ENCODE measurements around the gene OS9. TPM values are rescaled to one million over a fixed set of nuclear protein-coding genes. Genes with fewer than 3 reads are reported as not detected.
A peak's percentile ranks its signal among the peaks of the same experiment; 100 is the strongest.

The OS9 gene
- total and polyA plus RNA-seq, 4 experiments from 2014 or later: 56.6 to 195 (median 131) TPM

DNA sequence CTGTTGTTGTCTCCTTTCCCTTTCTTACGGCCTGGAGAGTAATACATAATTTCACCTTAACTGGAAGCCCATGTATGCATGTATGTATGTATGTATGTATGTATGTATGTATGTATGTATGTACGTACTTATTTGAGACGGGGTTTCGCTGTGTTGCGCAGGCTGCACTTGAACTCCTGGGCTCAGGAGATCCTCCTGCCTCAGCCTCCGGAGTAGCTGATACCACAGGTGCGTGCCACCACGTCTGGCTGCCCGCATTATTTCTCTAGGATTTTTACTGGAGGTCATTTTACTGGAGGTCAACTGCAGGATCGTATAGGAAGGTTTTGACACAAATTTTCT is 644 bp upstream of the OS9 start:
- H3K4me3 Mint-ChIP-seq: no peak overlapping the region

DNA sequence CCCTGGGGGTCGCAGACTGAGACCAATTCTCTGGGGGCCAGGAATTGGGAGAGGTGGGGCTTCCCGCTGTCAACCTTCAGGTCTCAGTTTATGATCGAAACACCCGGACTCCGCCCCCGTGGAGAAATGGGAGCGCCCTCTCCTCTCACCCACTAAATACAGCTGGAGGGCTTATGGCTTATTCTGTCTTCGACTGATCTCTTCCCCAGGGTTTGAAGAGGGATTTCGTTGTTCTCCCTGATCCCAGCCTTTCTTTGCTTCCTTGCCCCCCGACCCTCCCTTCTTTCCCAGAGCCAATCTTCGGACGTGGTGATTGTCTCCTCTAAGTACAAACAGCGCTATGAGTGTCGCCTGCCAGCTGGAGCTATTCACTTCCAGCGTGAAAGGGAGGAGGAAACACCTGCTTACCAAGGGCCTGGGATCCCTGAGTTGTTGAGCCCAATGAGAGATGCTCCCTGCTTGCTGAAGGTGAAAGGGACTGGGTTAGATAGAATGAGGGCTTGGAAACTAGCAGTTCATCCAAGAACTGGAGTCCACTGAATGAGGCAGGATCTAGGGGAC is 607 bp downstream of the OS9 start:
- H3K9me3 ChIP-seq (ENCODE audit: control insufficient read depth in 1 of 2, low read length in 2 of 2): no peaks in the 10 kb centered on the region
- Mint-ChIP-seq H3K27me3 (peaks cover 0 to 2% of the 10 kb centered on the region in 2 donors), H3K4me3 (no peak overlapping the region), H3K4me1 (peaks cover 0 to 25% (median 9%) of the 10 kb centered on the region in 4 donors), H3K9me3 (no peaks in the 10 kb centered on the region), H3K27ac (no peak overlapping the region), H3K36me3 (peaks cover 37 to 38% of the 10 kb centered on the region in 2 donors)
- H3K4me3 ChIP-seq (ENCODE audit: low read length in 2 of 2): peak overlapping the region; percentile 75 to 82
- ChIA-PET POLR2A (ENCODE audit: partially characterized antibody) (interaction anchor here (0.8 to 2.8 kb wide), 13 partner anchors 9 to 235 kb away, joined by 3 to 22 read pairs (median 4); partner anchors contain the start of genes ARHGAP9 and GLI1), CTCF (ENCODE audit: partially characterized antibody) (interaction anchor here (1.1 to 2.8 kb wide), 3 partner anchors 47 to 111 kb away, joined by 4 to 15 read pairs (median 13); partner anchors contain the start of gene CDK4)
- peaks cover 26% of the 10 kb centered on the region for H3K4me1 ChIP-seq (ENCODE audit: insufficient read depth, low read length)
- peak in 3 of 5 donors; percentile 4 to 53 (median 6) for DNase-seq
- no peaks in the 10 kb centered on the region for H3K27me3 ChIP-seq (ENCODE audit: insufficient read depth, low read length)
- H3K36me3 ChIP-seq (ENCODE audit: insufficient read depth, low read length): peaks cover 33% of the 10 kb centered on the region
- intact Hi-C loops (cut with micrococcal nuclease): loop anchor here (5.0 to 10.0 kb wide), 3 partner anchors 207 to 243 kb away; partner anchors contain the start of genes GLI1, INHBE and MARS1
- H3K27ac ChIP-seq (ENCODE audit: low read depth, low read length): peak overlapping the region; percentile 79

More for the DNA sequence above, 644 bp upstream of the OS9 start:
- Histone ChIP-seq H3K27ac (ENCODE audit: low read depth, low read length) (peak overlapping the region; percentile 35), H3K4me3 (ENCODE audit: low read length in 2 of 2) (no peak overlapping the region), H3K4me1 (ENCODE audit: insufficient read depth, low read length) (peaks cover 26% of the 10 kb centered on the region), H3K27me3 (ENCODE audit: insufficient read depth, low read length) (no peaks in the 10 kb centered on the region), H3K36me3 (ENCODE audit: insufficient read depth, low read length) (peaks cover 28% of the 10 kb centered on the region), H3K9me3 (ENCODE audit: control insufficient read depth in 1 of 2, low read length in 2 of 2) (no peaks in the 10 kb centered on the region)
- DNase-seq: no peak
- intact Hi-C loops (cut with micrococcal nuclease): loop anchor here (1.0 to 10.0 kb wide), 7 partner anchors 48 to 244 kb away; partner anchors contain the start of genes B4GALNT1, GLI1, INHBE and MARS1
- peaks cover 0 to 15% (median under 1%) of the 10 kb centered on the region in 4 donors for H3K4me1 Mint-ChIP-seq
- no peak overlapping the region for H3K27ac Mint-ChIP-seq
- H3K27me3 Mint-ChIP-seq: peaks cover 8 to 10% of the 10 kb centered on the region in 2 donors
- ChIA-PET CTCF (ENCODE audit: partially characterized antibody) (interaction anchor here (0.8 to 2.8 kb wide), 8 partner anchors 12 to 234 kb away, joined by 3 to 15 read pairs (median 4); partner anchors contain the start of gene TSPAN31), POLR2A (ENCODE audit: partially characterized antibody) (interaction anchor here (0.6 to 2.8 kb wide), 11 partner anchors 10 to 581 kb away, joined by 3 to 22 read pairs (median 4); partner anchors contain the start of genes ARHGAP9, ATP23 and GLI1)
- peaks cover 24 to 27% of the 10 kb centered on the region in 2 donors for H3K36me3 Mint-ChIP-seq
- no peaks in the 10 kb centered on the region for H3K9me3 Mint-ChIP-seq

DNA sequence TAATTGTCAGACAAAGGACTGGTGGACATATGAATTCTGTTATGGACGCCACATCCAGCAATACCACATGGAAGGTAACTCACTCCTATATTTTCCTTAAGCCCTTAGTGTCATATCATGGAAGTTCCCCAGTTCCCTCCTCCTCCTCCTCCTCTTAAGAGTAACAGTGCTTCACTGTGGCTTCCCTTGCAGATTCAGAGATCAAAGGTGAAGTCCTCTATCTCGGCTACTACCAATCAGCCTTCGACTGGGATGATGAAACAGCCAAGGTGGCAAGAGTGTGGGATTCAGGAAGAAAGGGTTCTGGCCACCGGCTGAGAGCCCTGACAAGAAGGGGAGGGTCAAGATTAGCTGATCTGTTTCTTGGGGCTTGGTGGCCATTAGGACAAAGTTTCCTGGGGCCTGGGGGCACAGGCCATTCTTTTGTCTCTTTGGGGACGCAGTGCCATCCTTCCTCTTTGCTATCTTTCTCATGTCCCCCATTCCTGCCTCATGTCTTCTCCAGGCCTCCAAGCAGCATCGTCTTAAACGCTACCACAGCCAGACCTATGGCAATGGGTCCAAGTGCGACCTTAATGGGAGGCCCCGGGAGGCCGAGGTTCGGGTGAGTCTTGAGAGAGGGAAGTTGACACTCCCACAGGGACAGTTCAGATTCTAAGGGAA is 2.0 kb downstream of the OS9 start:
- Histone ChIP-seq H3K4me3 (ENCODE audit: low read length in 2 of 2) (no peak overlapping the region), H3K36me3 (ENCODE audit: insufficient read depth, low read length) (peaks cover 33% of the 10 kb centered on the region), H3K27me3 (ENCODE audit: insufficient read depth, low read length) (no peaks in the 10 kb centered on the region), H3K9me3 (ENCODE audit: control insufficient read depth in 1 of 2, low read length in 2 of 2) (no peaks in the 10 kb centered on the region), H3K27ac (ENCODE audit: low read depth, low read length) (no peak overlapping the region), H3K4me1 (ENCODE audit: insufficient read depth, low read length) (peaks cover 26% of the 10 kb centered on the region)
- ChIA-PET POLR2A (ENCODE audit: partially characterized antibody) (no interaction called here), CTCF (ENCODE audit: partially characterized antibody) (no interaction called here)
- Mint-ChIP-seq H3K4me1 (peaks cover 0 to 33% (median 15%) of the 10 kb centered on the region in 4 donors), H3K4me3 (peak overlapping the region in 7 of 8 donors; percentile 17 to 71 (median 51)), H3K9me3 (no peaks in the 10 kb centered on the region), H3K27ac (peak overlapping the region in 3 of 7 donors; percentile 60 to 80 (median 67)), H3K36me3 (peaks cover 44 to 45% of the 10 kb centered on the region in 2 donors), H3K27me3 (peaks cover 0 to 2% of the 10 kb centered on the region in 2 donors)
- intact Hi-C loops (cut with micrococcal nuclease): loop anchor here (10.0 kb wide), 1 partner anchor 241 kb away; the partner anchor contains the start of genes GLI1 and INHBE
- DNase-seq: no peak

DNA sequence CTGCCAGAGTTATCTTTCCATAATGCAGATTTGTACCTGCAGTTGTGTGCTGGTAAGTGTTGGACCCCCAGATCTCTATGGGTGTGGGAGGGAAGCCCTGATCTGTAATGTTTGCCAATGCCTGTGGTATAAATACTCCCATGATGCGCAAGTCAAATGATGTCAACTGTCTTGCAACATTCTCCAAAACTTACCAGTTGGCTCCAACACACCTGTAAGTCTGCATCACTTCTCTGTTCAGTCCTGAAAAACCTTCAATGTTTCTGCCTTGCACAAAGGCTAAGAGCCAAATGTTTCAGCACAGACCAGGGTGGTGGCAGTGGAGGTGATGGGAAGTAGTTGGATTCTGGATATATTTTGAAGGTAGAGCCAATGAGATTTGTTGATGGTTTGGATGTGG is 3.1 kb downstream of the OS9 start:
- peaks cover 33% of the 10 kb centered on the region for H3K36me3 ChIP-seq (ENCODE audit: insufficient read depth, low read length)
- no peak overlapping the region for H3K4me3 ChIP-seq (ENCODE audit: low read length in 2 of 2)
- H3K36me3 Mint-ChIP-seq: peaks cover 47 to 48% of the 10 kb centered on the region in 2 donors
- no peaks in the 10 kb centered on the region for H3K27me3 ChIP-seq (ENCODE audit: insufficient read depth, low read length)
- no peak for DNase-seq
- H3K4me1 Mint-ChIP-seq: peaks cover 0 to 33% (median 15%) of the 10 kb centered on the region in 4 donors
- ChIA-PET POLR2A (ENCODE audit: partially characterized antibody) (no interaction called here), CTCF (ENCODE audit: partially characterized antibody) (no interaction called here)
- H3K27me3 Mint-ChIP-seq: no peaks in the 10 kb centered on the region
- peak overlapping the region in 2 of 7 donors; percentile 37 to 42 for H3K27ac Mint-ChIP-seq
- H3K4me3 Mint-ChIP-seq: peak overlapping the region in 1 of 8 donors; percentile 27
- H3K27ac ChIP-seq (ENCODE audit: low read depth, low read length): no peak overlapping the region
- peaks cover 26% of the 10 kb centered on the region for H3K4me1 ChIP-seq (ENCODE audit: insufficient read depth, low read length)
- intact Hi-C loops (cut with micrococcal nuclease): loop anchor here (10.0 kb wide), 1 partner anchor 242 kb away; the partner anchor contains the start of genes GLI1 and INHBE
- H3K9me3 Mint-ChIP-seq: no peaks in the 10 kb centered on the region
- no peaks in the 10 kb centered on the region for H3K9me3 ChIP-seq (ENCODE audit: control insufficient read depth in 1 of 2, low read length in 2 of 2)

DNA sequence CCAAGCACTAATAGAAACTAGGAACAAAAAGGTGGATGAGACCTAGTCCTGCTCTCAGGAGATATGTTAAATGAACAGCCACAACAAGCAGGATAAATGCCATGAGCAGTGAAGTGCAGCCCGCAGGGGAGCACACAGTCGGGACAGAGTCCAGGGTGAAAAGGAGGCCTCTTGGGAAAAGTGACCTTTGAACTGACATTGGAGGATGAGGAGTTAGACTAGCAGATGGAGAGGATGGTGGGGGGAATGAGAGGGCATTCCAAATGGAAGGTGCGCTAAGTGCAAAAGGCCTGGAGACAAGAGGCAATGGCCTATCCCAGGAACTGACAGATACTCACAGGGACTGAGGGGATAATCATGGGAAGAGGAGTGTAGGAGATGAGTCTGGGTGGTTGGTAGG is 4.5 kb downstream of the OS9 start:
- ChIA-PET POLR2A (ENCODE audit: partially characterized antibody) (interaction anchor here (0.6 kb wide), 1 partner anchor 1070 kb away, joined by 3 read pairs; no protein-coding TSS in a partner anchor), CTCF (ENCODE audit: partially characterized antibody) (interaction anchor here (1.0 kb wide), 1 partner anchor 58 kb away, joined by 3 read pairs; no protein-coding TSS in a partner anchor)
- peak overlapping the region in 2 of 7 donors; percentile 6 to 15 for H3K27ac Mint-ChIP-seq
- intact Hi-C loops (cut with micrococcal nuclease): loop anchor here (10.0 kb wide), 1 partner anchor 244 kb away; the partner anchor contains the start of genes GLI1 and INHBE
- no peaks in the 10 kb centered on the region for H3K27me3 Mint-ChIP-seq
- H3K9me3 Mint-ChIP-seq: peaks cover 0 to 10% (median 1%) of the 10 kb centered on the region in 8 donors
- Histone ChIP-seq H3K27me3 (ENCODE audit: insufficient read depth, low read length) (no peaks in the 10 kb centered on the region), H3K4me3 (ENCODE audit: low read length in 2 of 2) (no peak overlapping the region), H3K36me3 (ENCODE audit: insufficient read depth, low read length) (peaks cover 39% of the 10 kb centered on the region), H3K9me3 (ENCODE audit: control insufficient read depth in 1 of 2, low read length in 2 of 2) (no peaks in the 10 kb centered on the region), H3K4me1 (ENCODE audit: insufficient read depth, low read length) (peaks cover 19% of the 10 kb centered on the region), H3K27ac (ENCODE audit: low read depth, low read length) (no peak overlapping the region)
- peaks cover 60 to 62% of the 10 kb centered on the region in 2 donors for H3K36me3 Mint-ChIP-seq
- H3K4me3 Mint-ChIP-seq: peak overlapping the region in 1 of 8 donors; percentile 15
- no peak for DNase-seq
- peaks cover 0 to 33% (median 15%) of the 10 kb centered on the region in 4 donors for H3K4me1 Mint-ChIP-seq

DNA sequence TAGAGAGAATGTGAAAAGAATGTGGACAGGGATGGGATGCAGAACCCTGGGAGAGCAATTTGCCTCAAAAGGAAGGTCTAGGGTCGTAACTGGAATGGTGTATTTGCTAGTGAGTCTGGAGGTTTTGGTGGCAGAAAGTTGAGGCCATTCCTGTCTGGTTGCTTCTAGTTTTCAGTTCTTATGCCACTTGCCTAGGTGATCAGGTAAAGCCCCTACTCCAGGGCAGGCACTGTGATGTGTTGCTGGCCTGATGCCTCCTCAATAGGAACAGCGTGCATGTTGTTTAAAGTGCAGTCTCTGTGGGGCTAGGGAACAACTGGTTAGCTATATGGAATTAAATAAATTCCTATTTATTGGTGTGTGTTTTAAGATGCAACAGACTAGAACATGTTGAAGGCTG is 6.4 kb downstream of the OS9 start:
- Histone ChIP-seq H3K4me3 (ENCODE audit: low read length in 2 of 2) (no peak overlapping the region), H3K9me3 (ENCODE audit: control insufficient read depth in 1 of 2, low read length in 2 of 2) (peaks cover 0 to 4% of the 10 kb centered on the region in 2 donors), H3K4me1 (ENCODE audit: insufficient read depth, low read length) (peaks cover 9% of the 10 kb centered on the region), H3K27ac (ENCODE audit: low read depth, low read length) (no peak overlapping the region), H3K27me3 (ENCODE audit: insufficient read depth, low read length) (no peaks in the 10 kb centered on the region), H3K36me3 (ENCODE audit: insufficient read depth, low read length) (peaks cover 44% of the 10 kb centered on the region)
- ChIA-PET CTCF (ENCODE audit: partially characterized antibody) (interaction anchor here (0.7 kb wide), 1 partner anchor 11 kb away, joined by 6 read pairs; no protein-coding TSS in a partner anchor), POLR2A (ENCODE audit: partially characterized antibody) (no interaction called here)
- Mint-ChIP-seq H3K4me1 (peaks cover 0 to 33% (median 15%) of the 10 kb centered on the region in 4 donors), H3K27ac (peak overlapping the region in 2 of 7 donors; percentile 63 to 69), H3K4me3 (no peak overlapping the region), H3K9me3 (peaks cover 0 to 15% (median 5%) of the 10 kb centered on the region in 8 donors), H3K36me3 (peaks cover 74% of the 10 kb centered on the region in 2 donors), H3K27me3 (no peaks in the 10 kb centered on the region)
- DNase-seq: no peak
- intact Hi-C loops (cut with micrococcal nuclease): no loop called here
